ENCODE data around the gene C8G.

C8G gene

DNA sequence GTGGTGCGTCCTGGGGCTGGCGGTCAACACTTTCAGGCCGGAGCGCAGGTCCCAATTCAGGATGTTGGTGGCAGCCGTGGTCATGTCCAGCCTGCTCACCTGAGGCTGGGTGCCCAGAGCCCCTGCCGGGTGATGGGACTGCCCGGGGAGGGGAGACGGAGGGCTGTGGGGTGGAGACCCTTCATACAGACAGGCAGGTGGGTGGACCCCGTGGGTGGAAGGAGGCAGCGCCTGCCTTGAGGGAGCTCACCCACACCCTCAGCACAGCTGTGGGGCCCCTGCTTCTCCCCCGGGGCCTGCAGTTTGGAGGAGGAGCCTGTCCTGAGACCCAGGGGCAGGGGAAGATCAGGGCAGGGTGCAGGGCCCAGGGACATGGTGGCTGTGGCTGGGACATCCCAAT, 25.3 kb downstream of the C8G start:
- no peak for DNase-seq

DNA sequence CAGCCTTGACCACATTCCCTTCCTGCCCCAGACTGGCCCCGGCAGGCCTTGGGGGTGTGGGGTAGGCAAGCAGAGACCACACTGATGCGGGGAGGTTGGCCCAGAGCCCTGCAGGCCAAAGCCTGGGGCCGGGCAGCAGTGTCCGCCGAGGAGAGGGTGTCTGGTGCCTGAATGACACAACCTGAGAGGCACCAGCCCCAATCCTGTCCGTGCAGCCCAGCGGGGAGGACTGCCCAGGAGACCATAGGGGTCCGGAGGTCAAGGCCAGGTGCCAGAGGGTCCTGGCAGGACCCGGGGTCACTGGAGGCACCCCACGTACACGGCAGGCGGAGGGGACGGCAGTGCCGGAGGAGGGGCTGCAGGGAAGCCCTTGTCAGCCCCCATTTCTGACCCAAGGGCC, 26.7 kb downstream of the C8G start:
- no peak for DNase-seq

DNA sequence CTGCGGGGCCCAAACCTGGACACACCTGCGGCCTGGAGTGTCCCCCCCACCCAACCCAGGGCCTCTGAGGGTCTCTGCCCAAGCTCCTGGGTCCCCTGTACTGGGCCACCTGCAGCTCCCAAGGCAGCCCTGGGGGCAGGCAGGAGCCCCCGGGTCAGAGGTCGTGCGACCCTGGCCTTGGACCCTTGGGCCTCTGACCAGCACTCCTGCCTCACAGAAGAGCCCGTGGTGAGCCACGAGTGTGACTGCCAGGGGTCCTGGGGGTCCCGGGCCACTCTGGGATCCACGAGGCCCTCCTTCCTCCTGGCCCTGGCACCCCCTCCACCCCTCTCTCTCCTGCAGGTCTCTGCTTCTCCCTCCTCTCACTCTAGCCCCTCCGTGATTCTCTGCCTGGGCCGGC, 27.3 kb downstream of the C8G start:
- no peak for DNase-seq

DNA sequence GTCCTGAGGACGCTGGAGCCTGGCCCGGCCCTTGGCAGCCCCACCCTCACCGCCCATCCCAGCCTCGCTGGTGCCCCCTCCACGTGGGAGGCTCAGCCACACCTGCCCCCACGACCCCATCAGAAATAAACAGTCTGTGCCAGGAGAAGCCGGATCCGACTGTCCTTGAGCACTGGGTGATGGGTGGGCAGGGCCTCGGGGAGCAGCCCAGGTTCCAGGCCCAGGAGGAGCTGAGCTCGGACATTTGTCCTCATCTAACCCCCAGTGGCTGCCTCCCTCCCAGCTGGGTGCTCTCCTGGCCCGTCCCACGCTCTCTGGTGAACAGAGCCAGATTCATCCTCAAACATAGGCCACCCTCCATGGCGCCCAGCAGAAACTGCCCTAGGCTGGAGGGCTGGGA, 27.7 kb downstream of the C8G start:
- DNase-seq = no peak

DNA sequence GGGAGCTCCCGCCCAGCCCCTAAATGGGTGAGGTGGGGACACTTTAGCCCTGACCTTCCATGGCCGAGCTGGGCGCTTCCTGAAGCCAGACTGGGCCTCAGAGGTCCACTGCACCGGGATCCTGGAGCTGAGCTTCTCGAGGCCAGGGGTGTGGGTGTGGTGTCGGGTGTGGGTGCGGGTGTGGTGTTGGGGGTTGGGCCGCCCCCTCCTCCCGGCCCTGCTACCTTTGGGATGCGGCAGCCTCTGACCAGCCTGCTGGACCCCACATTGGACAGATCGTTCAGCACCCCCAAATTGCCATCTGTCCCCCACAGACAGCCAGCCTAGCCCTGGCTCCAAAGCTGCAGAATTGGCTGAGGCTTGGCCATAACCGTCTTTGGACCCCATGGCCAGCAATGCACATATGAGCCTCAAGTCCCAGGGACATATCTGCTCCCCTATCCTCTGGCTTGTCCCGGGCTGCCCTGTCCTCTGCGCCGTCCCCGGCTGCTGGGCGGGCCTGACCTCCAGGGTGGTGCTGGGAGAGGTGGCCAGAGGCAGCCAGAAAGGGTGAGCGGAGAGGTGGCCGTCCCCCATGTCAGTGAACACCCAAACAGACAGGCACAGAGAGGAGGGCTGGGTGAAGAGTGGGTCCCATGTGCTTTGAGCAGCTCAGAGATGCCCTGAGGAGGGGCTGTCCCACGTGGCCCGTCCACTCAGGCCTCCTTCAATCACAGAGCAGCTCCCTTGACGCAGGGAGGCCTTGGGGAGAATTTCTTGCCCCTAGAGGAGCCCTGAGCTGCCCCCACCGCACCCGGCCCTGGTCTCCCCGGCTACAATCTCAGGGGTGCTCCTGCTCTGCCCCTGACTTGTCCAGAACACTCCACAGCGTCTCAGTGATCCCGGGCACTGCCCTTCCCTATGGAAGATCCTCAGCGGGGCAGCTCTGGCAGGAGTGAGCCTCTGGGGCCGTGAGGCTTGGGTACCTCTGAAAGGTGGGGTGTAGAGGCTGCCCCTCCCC, 28.9 kb downstream of the C8G start:
- DNase-seq = no peak

DNA sequence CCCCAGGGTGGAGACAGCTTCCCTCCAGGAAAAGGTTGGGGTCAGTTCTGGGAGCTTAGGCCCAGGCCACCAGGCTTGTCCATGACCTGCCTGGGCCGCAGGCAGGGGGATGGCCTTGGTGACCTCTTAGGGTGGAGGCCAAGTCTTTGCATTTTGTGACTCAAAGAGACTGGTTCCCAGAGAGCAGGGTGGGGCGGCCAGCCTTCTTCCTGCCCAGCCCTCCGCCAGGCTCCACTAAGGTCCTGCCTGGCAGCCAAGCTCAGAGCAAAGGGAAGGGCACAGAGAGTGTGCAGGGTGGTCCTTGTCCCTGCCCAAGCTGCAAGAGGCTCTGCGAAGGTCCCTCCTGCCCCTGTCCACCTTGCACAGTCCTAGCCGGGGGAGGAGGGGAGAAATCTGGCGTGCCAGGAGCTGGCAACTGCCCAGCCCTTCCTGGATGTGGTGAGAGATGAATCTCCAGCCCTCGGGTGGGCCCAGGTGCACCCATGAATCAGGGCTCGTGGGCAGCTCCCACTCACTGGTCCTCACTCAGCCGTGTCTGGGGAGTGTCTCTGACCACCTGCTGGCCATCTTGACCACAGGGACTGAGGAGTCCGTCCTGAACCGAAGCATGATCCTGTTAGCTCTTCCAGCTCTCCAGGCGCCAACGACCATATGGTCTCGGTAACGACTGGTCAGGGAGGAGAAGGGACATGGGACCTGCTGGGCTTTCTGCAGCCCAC, 29.9 kb downstream of the C8G start:
- no peak for DNase-seq

DNA sequence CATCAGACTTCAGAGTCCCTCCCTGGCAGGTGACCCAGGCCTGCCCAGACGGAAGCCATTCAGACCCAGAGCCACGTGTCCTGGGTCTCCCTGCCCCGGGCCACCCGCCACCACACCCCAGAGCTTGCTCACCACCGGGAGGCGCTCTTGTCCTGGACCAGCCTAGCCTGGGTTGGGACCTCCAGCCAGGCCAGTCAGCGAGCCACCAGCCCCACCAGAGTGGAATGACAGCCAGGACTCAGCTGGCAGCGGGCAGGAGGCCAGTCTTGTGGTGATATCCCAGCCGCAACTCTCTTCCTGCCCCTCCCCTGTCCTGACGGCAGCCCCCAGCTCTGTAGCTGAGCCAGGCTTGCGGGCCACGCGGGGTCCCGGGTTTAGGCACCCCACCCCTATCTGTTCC, 30.6 kb downstream of the C8G start:
- no peak for DNase-seq

DNA sequence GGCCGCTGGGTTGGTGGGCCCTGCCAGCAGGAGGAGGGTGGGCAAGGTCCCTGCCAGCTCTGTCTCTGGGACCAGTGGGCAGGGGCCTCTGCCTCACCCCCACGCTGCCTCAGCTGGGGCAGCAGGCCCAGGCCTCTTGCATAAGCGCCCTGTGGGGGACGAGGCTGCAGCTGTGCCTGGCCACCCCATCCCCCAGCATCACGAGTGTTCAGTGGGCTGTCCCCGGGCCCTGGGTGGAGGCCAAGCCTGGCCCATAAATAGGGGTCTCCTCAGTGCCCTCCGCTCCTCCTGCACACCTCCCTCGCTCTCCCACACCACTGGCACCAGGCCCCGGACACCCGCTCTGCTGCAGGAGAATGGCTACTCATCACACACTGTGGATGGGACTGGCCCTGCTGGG, 32.2 kb downstream of the C8G start, which contains the start of gene PTGDS:
PTGDS (plus strand) TSS at position 282 of the 400 bp plus-strand sequence; CDS start at position 357, 75 bp downstream.
- no peak for DNase-seq

DNA sequence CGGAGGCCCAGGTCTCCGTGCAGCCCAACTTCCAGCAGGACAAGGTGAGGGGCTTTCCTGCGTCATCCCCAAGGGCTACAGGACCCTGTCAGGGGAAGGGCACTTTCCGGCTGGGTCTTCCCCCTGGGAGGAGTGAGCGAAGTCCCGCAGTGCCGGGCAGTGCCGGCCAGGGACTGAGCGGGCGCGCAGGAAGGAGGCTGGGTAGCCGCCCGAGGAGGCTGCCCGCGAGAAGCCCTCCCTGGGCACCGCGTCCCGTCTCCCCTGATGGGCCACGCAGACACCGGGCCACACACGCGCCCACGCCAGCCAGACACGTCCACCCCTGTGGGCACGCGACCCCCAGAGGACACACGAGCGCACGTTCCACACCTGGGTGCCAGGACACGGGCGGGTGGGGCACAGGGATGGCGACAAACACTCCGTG, 32.6 kb downstream of the C8G start:
- DNase-seq = no peak

DNA sequence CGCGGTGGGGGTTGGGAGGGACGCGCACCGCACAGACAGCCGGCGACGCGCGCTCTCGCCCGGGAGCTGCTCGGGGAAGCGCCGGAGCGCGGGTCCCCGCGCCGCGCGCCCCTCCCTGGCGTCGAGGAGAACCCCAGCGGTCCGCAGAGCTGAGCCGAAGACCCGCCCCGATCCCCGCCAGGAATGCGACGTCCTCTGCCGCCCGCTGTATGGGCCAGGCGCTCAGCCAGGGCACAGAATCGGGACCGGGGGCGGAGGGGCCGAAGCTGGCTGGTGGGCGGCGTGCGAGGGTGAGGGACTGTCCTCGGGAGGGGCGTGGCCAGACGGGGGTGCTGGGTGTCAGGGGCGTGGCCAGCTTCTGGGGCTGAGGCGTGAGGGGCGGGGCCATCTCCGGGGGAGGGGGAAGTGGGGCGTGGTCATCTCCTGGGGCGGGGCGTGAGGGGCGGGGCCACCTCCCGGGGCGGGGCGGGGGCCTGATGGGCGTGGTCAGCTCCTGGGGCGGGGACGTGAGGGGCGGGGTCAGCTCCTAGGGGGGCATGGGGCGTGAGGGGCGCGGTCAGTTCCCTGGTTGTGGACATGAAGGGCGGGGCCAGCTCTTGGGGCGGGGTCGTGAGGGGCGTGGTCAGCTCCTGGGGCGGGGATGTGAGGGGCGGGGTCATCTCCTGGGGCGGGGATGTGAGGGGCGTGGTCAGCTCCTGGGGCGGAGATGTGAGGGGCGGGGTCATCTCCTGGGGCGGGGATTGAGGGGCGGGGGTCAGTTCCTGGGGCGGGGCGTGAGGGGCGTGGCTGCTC, 33.2 kb downstream of the C8G start:
- peak; percentile 22 for DNase-seq

DNA sequence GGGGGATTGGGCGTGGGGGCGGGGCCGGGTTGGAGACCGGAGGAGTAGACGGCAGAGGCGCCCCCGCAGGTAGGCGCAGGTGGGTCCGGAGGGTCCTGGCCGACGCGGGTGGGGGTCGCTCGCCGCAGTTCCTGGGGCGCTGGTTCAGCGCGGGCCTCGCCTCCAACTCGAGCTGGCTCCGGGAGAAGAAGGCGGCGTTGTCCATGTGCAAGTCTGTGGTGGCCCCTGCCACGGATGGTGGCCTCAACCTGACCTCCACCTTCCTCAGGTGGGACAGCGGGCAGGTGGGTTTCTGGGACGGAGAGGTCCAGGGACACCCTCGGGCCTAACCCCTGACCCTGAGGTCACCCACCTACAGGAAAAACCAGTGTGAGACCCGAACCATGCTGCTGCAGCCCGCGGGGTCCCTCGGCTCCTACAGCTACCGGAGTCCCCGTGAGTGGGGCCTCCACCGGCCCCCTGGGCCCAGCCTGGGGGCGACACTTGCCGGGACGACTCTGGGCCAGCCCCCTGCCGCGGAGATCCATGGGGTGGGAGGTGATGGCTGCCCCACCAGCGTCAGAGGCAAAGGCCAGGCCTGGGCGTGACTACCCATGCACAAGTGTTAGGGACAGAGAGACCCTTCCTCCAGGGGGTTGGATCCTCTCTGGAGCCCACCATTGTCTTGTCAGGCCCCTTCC, 34.0 kb downstream of the C8G start:
- no peak for DNase-seq

DNA sequence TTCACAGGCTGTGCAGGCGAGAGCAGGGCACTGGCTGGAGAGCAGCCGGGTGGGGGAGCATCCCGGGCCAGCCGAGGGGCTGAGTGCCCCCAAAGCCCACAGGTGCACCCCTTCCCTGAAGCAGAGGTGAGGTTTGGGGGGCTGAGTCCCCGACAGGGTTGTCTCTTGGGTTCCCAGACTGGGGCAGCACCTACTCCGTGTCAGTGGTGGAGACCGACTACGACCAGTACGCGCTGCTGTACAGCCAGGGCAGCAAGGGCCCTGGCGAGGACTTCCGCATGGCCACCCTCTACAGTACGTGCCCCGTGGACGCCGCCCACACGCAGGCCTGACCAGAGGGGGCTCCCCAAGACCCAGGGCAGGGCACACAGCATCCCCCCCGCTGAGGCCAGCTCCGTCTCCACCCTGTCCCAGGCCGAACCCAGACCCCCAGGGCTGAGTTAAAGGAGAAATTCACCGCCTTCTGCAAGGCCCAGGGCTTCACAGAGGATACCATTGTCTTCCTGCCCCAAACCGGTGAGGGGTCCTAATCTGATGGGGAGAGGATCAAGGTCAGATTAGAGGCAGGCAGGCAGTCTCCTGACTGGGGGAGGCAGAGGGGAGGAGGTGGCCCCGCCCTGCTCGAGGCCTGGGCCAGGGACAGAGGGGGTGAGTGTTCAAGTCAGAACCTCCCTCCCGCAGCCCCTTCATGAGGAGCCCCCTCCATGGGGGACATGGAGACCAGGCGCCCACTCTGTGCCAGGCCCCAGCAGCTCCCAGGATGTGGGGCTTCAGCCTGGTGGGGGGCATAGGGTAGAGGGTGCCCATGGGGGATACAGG, 34.9 kb downstream of the C8G start:
- DNase-seq = no peak

DNA sequence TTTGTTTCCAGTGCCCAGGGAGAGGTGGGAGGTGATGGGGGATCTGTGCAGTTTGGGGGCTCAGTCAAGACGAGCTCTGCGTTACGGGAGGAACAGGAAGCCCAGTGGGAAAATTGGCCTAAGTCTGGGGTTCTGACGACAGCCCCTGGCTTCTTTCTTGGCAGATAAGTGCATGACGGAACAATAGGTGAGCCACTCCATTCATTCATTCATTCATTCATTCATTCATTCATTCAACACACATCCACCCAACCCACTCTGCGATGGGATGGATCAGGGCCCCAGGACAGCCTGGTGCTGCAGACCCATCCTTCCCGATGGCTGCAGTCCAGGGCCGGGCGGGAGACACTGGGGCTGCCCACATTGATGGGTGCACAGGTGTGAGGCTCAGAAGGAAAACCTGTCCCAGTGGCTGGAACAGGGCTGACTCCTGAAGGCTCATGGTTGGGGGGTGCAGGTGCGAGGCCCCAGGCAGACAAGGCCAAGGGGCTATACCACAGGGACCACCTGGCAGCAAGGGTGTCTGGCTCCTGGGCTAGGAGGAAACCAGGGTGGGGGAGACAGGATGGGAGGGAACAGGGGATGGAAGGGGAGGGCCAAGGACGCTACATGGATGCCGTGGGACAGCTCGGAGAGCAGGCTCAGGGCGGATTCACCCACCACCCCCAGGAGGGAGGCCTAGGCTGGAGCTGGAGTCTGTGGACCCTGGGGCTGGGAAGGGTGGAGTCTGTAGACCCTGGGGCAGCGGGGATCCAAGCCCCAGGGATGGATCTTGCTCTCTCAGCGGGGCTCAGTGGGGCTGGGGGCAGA, 35.8 kb downstream of the C8G start:
- DNase-seq = no peak

DNA sequence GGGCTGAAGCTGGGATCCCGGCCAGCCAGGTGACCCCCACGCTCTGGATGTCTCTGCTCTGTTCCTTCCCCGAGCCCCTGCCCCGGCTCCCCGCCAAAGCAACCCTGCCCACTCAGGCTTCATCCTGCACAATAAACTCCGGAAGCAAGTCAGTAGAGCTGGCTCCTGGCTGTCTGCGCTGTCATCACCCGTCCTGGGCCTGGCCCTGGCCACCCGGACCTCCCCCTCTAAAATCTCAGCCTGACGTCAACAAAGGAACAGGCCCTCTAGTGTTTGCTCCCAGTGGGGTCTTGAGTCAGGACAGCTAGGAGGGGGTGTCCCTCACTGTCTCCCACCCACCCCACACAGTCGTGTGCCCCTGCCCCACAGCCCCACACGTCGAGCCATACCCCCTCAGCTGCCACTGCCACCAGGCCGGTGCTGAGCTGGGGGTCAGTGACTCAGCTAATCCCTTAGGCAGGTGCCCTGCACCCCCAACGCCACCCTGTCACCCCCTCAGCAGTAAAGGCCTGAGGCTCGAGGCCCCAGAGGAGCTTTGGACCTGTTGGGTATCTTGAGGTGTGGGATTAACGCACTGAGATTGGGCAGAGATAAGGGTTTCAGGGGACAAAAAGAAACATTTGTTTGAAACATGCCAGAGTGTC, 36.7 kb downstream of the C8G start:
- no peak for DNase-seq

DNA sequence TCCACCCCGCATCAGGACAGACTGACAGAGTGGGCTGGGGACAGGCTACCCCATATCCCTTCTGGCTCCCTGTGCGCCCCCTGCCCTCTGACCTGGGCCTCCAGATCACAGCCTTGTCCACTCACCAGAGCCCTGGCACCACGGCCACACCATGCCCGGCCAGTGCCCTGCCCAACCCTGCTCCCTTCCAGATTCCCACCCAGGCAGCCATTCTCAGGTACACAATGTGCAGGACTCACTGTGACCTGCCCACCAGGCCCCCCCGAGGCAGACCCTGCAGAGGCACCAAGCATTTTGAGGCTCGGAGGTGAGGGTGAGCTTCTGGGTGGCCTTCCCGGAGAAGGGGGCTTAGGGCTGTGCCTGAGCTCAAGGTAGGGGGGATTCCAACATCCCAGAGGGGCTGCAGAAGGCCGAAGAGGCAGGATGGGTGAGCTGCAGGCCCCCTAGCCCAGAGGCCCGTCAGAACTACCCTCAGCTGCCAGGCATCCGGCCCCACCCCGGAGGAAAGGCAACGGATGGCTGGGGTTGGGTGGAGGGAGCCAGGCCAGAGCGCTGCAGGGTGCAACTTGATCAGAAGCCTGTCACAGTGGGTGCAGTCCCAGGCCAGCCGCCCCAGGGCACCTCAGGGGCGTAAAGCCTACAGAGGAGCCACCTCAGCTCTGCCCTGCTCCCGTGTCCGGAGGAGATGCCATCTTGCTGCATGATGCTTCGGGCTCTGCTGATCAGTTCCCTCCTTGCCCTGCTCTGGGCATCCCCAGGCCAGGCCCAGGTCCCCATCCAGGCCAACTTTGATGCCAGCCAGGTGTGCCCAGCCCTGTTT, 37.4 kb downstream of the C8G start, which contains the start of gene LCNL1:
LCNL1 (plus strand) TSS at position 762 of the 820 bp plus-strand sequence. CDS start 594 bp downstream, outside the sequence.
- no peak for DNase-seq

DNA sequence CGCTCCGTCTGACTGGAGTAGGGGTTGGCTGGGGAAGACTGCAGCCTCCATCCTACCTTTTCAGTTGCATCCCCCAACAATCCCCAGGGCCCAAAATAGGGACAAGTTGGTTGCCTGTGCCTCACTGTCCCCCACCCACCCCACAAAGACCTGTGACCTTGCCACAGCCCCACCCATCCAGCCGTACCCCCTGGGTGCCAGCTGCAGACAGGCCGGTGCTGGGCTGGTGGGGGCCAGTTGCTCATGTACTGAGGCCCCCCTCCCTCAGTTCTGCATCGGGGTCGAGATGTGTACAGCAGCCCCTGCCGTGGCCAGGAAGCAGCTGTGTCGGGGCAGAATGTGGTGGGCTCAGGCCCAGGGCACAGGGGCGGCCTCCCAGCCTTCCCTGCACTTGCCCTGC, 38.1 kb downstream of the C8G start:
- no peak for DNase-seq

DNA sequence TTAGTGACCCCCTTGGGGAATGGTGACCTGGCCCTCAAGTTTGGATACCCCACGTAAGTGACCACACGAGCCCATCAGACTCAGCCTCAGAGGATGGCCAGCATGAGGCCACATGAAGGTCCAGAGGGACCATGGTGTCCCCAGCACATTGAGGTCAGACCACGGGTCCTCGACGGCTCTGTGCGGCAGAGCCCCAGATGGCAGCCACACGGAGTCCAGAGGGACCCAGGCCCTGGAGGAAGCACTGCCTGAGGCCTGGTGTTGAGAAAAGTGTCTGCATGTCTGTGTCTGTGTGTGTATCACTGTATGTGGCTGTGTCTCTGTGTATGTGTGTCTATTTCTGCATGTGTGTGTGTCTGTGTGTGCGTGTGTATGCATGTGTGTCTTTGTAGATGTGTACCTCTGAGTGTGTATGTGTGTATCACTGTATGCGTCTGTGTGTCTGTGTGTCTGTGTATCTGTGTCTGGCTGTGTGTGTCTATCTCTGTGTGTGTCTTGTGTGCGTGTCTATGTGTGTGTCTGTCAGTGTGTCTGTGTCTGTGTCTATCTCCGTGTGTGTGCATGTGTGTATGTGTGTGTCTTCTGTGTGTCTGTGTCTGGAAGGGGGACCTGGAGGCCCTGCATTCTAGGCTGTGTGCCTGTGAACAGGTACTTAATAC, 38.7 kb downstream of the C8G start:
- DNase-seq = no peak

DNA sequence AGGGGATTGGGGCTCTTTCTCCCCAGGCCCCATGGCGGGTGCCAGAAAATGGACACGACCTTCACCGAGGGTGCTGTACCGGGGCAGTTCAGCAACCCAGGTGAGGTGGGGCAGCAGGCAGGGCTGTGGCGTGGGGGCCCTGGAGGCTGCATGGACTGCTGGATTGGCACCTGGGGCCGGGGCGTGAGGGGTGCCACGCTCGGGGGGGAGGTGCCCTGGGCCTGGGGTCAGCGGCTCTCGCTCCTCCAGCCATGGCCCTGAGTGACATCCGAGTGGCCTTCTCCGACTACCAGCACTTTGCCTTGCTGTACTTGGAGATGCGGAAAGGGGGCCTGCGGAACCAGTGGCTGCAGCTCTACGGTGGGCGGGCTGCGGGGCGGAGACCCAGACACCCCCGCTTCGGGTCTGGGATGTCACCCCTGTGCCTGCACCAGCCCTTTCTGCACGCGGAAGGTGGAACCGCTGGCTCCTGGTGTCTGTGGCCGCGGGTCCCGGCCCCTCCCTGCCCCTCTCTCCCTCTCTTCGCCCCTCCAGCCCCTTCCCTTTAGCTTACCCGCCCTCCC, 39.5 kb downstream of the C8G start:
- no peak for DNase-seq
